GM18867 (cell line): Measurements from ENCODE around the gene METRN.

Source experiments
- ATAC-seq: cut with Tn5 transposase; IDR thresholded peaks from one replicate; pipeline ENCODE4 v1.9.1; 2021; ENCODE audit warnings: mild to moderate bottlenecking, moderate library complexity; ENCODE audit not compliant: unreplicated experiment

The METRN gene

GRCh38 chr16:714558-715476 is at the start of gene METRN:
METRN (plus strand) TSS chr16:715118; CDS start chr16:715290, 172 bp downstream.
- peak; percentile 71 for ATAC-seq

GRCh38 chr16:666572-666971 is 48.3 kb upstream of the METRN start:
- no peak for ATAC-seq

- no peak for ATAC-seq
These were observed 47.7 kb upstream of the METRN start for GRCh38 chr16:667113-667779.

GRCh38 chr16:667780-668518 is 47.0 kb upstream of the METRN start, which contains the start of gene RHOT2:
RHOT2 (plus strand) TSS chr16:668132; CDS start chr16:668200, 68 bp downstream.
- peak; percentile 77 for ATAC-seq

- ATAC-seq: no peak
These were observed 46.3 kb upstream of the METRN start for GRCh38 chr16:668519-669171.

- no peak for ATAC-seq
These were observed 45.3 kb upstream of the METRN start for GRCh38 chr16:669666-670065.

GRCh38 chr16:670485-671352 is 44.2 kb upstream of the METRN start:
- ATAC-seq: no peak

GRCh38 chr16:671353-672131 is 43.4 kb upstream of the METRN start:
- ATAC-seq: no peak

GRCh38 chr16:672371-672770 is 42.5 kb upstream of the METRN start:
- ATAC-seq: no peak

GRCh38 chr16:672851-673250 is 42.1 kb upstream of the METRN start:
- no peak for ATAC-seq

GRCh38 chr16:673399-673991 is 41.4 kb upstream of the METRN start:
- no peak for ATAC-seq

GRCh38 chr16:674214-674881 is 40.6 kb upstream of the METRN start:
- ATAC-seq: no peak

GRCh38 chr16:674968-675883 is 39.7 kb upstream of the METRN start, which contains the start of gene RHBDL1:
RHBDL1 (plus strand) TSS chr16:675671; CDS start chr16:675791, 120 bp downstream.
- no peak for ATAC-seq

GRCh38 chr16:675884-676564 is 38.9 kb upstream of the METRN start:
- no peak for ATAC-seq

- no peak for ATAC-seq
These were observed 38.4 kb upstream of the METRN start for GRCh38 chr16:676565-676902.

- ATAC-seq: no peak
These were observed 38.0 kb upstream of the METRN start for GRCh38 chr16:676913-677312.
